ENCODE measurements around the gene FAM193A.

DNA sequence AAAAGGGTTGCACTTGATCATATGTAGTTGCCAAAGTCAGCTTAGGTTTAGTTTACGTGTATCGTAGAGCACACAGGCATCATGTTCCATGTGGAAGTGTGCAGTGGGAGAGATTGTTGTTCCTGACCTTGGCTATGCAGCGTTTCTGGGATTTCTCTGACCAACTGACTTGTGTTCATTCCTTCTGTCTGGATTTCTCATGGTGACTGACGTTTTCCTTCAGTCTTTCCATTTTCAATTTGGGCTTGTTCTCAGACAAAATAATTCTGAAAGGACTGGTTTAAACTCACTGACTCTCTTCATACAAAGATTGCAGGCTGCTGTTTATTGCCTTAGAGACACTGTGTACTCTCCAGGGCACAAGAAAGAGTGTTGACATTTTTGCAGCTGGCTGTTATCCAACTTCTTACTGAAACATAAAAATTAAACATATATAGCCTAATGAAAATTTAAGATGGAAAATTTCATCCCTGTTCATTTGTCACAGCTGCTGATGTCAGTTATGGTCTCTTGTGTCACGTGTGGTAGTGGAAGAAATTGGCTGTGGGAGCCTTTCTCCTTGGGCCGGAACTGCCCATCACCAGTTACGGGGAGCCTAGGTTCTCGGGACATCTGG, 124.3 kb downstream of the FAM193A start:
- TF ChIP-seq, protein P1, sequence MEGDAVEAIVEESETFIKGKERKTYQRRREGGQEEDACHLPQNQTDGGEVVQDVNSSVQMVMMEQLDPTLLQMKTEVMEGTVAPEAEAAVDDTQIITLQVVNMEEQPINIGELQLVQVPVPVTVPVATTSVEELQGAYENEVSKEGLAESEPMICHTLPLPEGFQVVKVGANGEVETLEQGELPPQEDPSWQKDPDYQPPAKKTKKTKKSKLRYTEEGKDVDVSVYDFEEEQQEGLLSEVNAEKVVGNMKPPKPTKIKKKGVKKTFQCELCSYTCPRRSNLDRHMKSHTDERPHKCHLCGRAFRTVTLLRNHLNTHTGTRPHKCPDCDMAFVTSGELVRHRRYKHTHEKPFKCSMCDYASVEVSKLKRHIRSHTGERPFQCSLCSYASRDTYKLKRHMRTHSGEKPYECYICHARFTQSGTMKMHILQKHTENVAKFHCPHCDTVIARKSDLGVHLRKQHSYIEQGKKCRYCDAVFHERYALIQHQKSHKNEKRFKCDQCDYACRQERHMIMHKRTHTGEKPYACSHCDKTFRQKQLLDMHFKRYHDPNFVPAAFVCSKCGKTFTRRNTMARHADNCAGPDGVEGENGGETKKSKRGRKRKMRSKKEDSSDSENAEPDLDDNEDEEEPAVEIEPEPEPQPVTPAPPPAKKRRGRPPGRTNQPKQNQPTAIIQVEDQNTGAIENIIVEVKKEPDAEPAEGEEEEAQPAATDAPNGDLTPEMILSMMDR (IDR thresholded peaks at IDR 0.05): no peak
- no peak for TF ChIP-seq ZFX (IDR thresholded peaks at IDR 0.05; ENCODE audit: borderline replicate concordance)
